Vagina (tissue), 2 donors: ENCODE measurements around the gene C1QTNF12.

Source experiments
- CTCF ChIP-seq, 3 experiments: fragments of 450-650 bp in 2 of 3; fragments of 200-600 bp in 1 of 3; sonication (generic) in 1 of 3; IDR thresholded peaks; one replicate each; pipeline ENCODE4 v1.5.1; 2017 to 2019; ENCODE audit warnings: antibody characterized with exemption in 3 of 3, mild to moderate bottlenecking in 2 of 3, moderate library complexity in 2 of 3
- POLR2A ChIP-seq, 2 donors: fragments of 450-650 bp; IDR thresholded peaks; one replicate each; pipeline ENCODE4 v1.6.1; 2017; ENCODE audit warnings: antibody characterized with exemption in 2 of 2, mild to moderate bottlenecking in 2 of 2, moderate library complexity in 2 of 2
- POLR2AphosphoS5 ChIP-seq, 2 donors: sonication (generic); formaldehyde crosslinking; IDR thresholded peaks; one replicate each; pipeline ENCODE4 v1.9.0; 2017; ENCODE audit warnings: antibody characterized with exemption in 2 of 2, mild to moderate bottlenecking in 2 of 2, low read depth in 1 of 2; ENCODE audit not compliant: insufficient read depth in 1 of 2

GRCh38 chr1:1212780-1213344 is 33.7 kb downstream of the C1QTNF12 start:
- no peak for TF ChIP-seq CTCF (IDR thresholded peaks at IDR 0.05)
- TF ChIP-seq POLR2AphosphoS5 (IDR thresholded peaks at IDR 0.05; ENCODE audit: insufficient read depth in 1 of 2, low read depth in 1 of 2): no peak
- no peak for TF ChIP-seq POLR2A (IDR thresholded peaks at IDR 0.05)
